HG02798 (cell line): Measurements from ENCODE around the gene ATAD2B.

Experiments used
- ATAC-seq: cut with Tn5 transposase; IDR thresholded peaks from one replicate; pipeline ENCODE4 v1.9.1; 2021; ENCODE audit warnings: mild to moderate bottlenecking; ENCODE audit not compliant: unreplicated experiment, poor library complexity

Gene ATAD2B

DNA sequence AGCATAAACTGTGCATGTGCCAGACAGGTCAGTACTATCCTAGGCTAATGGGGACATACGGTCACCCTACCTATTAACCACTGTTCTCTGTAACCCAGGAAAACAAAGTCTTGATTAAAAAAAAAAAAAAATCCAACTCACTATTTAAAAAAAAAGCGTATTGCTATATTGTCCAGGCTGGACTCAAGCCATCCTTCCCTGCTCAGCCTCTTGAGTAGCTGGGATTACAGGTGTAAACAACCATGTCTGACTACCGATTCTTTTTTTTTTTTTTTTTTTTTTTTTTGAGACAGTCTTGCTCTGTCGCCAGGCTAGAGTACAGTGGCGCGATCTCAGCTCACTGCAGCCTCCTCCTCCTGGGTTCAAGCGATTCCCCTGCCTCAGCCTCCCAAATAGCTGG, 11.6 kb downstream of the ATAD2B start:
- ATAC-seq = no peak

GRCh38 chr2:23912054-23912453, 14.9 kb downstream of the ATAD2B start:
- no peak for ATAC-seq

DNA sequence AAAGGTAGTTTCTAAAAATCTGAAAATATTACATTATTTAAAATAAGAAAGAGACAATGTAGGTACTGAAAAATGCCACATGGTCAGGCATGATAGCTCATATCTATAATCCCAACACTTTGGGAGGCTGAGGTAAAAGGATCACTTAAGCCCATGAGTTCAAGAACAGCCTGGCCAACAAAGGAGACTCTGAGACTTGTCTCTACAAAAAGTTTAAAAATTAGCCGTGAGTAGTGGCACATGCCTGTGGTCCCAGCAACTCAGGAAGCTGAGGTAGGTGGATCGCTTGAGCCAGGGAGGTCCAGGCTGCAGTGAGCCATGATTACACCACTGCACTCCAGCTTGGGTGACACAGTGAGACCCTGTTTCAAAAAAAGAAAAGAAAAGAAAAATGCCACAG, 21.8 kb downstream of the ATAD2B start:
- ATAC-seq = no peak

- no peak for ATAC-seq
These were observed 22.2 kb downstream of the ATAD2B start for GRCh38 chr2:23904692-23905091.

DNA sequence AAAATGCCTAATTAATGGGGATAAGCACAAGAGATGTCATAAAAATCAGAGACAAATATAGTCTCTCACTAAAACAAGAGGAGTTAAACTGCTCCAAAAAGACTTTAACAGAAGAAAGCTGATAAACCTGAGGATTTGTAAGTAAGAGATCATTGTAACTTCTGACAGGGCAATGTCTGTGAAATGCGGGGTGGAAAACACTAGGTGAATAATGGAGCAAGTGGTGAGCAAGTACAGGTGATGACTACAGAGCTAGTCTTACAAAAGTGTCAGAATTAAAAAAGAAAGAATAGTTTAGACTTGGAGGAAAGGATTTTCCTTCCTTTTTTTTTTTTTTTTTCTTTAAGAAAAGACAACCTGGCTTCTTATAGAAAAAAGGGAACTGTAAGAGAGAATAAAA, 22.7 kb downstream of the ATAD2B start:
- ATAC-seq = no peak

GRCh38 chr2:23903034-23903433, 23.9 kb downstream of the ATAD2B start:
- ATAC-seq = no peak

GRCh38 chr2:23901966-23902846, 24.7 kb downstream of the ATAD2B start:
- no peak for ATAC-seq

GRCh38 chr2:23900541-23901322, 26.2 kb downstream of the ATAD2B start:
- ATAC-seq = no peak

DNA sequence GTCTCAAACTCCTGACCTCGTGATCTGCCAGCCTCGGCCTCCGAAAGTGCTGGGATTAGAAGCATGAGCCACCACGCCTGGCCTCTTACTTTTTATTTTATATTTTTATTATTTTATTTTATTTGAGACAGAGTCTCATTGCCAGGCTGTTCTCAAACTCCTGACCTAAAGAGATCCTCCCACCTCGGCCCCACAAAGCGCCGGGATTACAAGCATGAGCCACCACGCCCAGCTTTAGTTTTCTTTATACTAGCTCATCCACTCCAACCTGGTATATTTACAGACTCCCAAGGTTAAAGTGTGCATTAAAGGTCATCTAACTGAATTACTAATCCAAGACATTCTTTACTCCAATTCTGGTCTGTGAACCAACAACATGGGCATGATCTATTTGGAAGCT, 26.8 kb downstream of the ATAD2B start:
- ATAC-seq = no peak

DNA sequence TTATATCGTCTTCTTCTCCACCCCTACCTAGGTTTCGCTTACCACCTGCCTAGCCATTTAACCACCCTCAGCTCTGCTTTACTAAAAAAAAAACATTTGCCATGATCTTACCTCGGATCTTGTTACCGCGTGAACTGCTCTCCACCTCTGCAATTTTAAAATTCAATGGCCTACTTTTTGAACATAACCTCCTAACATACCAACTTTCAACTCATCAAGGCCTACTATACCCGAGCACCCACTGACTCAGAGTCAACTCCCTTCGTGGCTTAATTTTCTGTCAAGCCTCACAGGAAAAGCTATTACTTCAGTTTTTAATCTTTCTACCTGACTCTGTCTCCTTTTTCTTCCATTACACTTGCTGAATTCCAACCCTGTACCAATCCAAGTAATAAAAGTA, 55.7 kb downstream of the ATAD2B start:
- ATAC-seq = no peak

GRCh38 chr2:23867449-23867848, 59.5 kb downstream of the ATAD2B start:
- no peak for ATAC-seq

GRCh38 chr2:23862716-23863426, 64.1 kb downstream of the ATAD2B start:
- no peak for ATAC-seq

DNA sequence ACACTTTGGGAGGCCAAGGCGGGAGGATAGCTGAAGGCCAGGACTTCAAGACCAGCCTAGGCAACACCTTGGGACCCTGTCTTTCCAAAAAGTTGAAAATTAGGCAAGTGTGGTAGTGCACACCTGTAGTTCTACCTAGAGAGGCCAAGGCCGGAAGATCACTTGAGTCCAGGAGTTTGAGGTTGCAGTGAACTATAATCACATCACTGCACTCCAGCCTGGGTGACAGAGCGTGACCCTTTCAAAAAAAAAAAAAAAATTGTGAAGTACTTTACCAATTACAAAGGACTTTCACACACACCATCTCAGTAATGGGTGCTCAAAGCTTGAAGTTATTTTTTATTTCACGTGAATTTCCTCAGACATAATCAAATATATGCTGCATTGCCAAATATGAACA, 65.0 kb downstream of the ATAD2B start:
- ATAC-seq = no peak

GRCh38 chr2:23859983-23860382, 66.9 kb downstream of the ATAD2B start:
- ATAC-seq = no peak

DNA sequence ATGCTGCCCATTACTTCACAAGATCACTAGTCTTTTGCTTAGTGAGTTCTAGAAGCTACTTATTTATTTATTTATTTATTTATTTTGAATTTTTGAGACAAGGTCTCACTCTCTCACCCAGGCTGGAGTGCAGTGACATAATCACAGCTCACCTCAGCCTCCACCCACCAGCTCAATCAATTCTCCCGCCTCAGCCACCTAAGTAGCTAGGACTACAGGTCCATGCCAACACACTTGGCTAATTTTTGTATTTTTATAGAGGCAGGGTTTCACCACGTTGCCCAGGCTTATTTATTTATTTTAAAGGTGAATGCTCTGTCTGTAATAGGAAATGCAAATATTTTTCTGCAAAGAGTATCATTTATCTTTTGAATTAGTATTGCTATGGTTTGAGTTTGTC, 67.7 kb downstream of the ATAD2B start:
- ATAC-seq = no peak

GRCh38 chr2:23850564-23851256, 76.2 kb downstream of the ATAD2B start:
- ATAC-seq = peak; percentile 63

- no peak for ATAC-seq
These were observed 82.0 kb downstream of the ATAD2B start for GRCh38 chr2:23844905-23845304.

DNA sequence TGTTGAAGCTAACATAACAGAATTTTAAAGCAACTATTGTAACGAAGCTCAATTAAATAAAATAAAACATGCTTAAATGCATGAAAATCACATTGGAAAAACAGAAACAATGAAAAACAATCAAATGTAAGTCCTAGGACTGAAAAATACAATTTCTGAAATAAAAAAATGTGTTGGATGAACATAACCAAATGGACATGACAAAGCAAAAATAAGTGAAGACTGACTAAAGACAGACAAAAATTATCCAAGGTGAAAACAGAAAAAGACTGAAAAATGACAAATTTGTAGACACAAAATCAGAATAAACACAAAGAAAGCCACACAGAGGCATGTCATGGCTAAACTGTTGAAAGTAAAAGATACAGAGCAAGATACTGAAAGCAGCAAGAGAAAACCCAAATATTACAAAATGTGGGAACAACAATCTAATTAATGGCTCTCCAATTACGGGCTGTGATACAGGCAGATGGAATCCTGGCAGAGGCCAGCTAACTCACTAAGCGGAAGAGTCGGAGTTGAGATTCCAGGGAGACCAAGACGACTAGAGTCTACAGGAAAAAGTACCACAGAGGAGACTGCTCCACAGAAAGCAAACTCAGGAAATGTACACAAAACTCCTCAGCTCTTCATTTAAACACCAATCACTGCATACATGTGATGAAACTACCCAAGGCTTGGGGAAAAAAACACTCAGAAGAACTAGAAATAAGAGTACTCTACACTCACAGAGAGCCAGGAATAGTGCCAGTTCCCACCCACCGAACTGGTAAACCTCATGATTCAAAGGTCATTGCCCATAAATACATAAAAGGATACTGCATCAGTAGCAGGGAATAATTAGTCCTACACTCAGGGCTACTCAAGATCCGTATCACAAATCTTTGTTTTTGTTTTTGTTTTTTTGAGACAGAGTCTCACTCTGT, 83.6 kb downstream of the ATAD2B start:
- ATAC-seq = no peak

DNA sequence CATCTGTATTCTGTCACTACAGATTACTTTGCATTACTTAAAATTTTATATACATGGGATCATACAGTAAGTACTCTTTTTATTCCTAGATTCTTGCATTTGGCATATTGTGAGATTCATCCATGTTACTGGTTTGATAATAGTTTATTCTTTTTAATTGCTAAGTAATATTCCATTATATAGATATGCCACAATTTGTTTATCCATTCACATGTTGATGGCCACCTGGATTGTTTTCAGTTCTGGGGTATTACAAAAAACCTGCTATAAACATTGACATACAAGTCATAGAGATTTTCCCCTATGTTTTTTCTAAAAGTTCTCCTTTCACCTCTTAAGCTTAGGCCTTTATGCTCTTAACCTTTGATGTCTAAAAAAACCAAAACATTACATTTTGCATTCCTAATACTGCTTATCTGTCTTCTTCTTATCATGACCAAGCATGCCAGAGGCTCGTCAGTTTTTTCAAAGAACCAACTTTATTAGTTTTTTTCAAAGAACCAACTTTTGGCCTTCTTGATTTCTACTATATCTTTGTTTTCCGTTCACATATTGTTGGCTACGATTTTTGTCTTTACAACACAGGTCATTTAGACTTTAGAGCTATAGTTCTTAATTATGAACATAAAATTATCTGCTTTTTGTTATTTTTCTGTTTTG, 86.9 kb downstream of the ATAD2B start:
- ATAC-seq = no peak
